Liver (tissue), 9 donors: ENCODE data around the gene PCDH9. TPM values are rescaled to one million over a fixed set of nuclear protein-coding genes. Genes with fewer than 3 reads are reported as not detected.

Experiments used
- DNase-seq: peaks from one replicate; pipeline ENCODE4 v3.0.0-alpha.2; 2017; ENCODE audit warnings: low spot score
- H3K27ac ChIP-seq, 2 donors: one replicate each; pipeline ENCODE4 v1.7.0; 2013; ENCODE audit warnings: inconsistent platforms in 2 of 2, low read length in 2 of 2, control low read depth in 1 of 2, low read depth in 1 of 2, mild to moderate bottlenecking in 1 of 2
- H3K27me3 ChIP-seq, 4 donors: one replicate each; pipeline versions ENCODE4 v1.6.1 to v1.7.0; 2013; ENCODE audit warnings: low read length in 3 of 4, inconsistent platforms in 1 of 4, mild to moderate bottlenecking in 1 of 4, moderate library complexity in 1 of 4; ENCODE audit not compliant: control insufficient read depth in 4 of 4, insufficient read depth in 4 of 4
- H3K36me3 ChIP-seq, 4 donors: one replicate each; pipeline versions ENCODE4 v1.6.1 to v1.7.0; 2013; ENCODE audit warnings: low read length in 3 of 4, mild to moderate bottlenecking in 3 of 4, low read depth in 1 of 4, moderate library complexity in 1 of 4; ENCODE audit not compliant: control insufficient read depth in 4 of 4, insufficient read depth in 3 of 4
- H3K4me1 ChIP-seq, 4 donors: one replicate each; pipeline versions ENCODE4 v1.6.1 to v1.7.0; 2013; ENCODE audit warnings: low read length in 3 of 4, mild to moderate bottlenecking in 3 of 4, moderate library complexity in 1 of 4; ENCODE audit not compliant: control insufficient read depth in 4 of 4, insufficient read depth in 4 of 4
- H3K4me3 ChIP-seq, 3 donors: one replicate each; pipeline versions ENCODE4 v1.6.1 to v1.7.0; 2013; ENCODE audit warnings: low read length in 3 of 3, control low read depth in 1 of 3, low read depth in 1 of 3, mild to moderate bottlenecking in 1 of 3
- H3K9ac ChIP-seq, 2 donors: one replicate each; pipeline ENCODE4 v1.7.0; 2013; ENCODE audit warnings: low read length in 2 of 2, mild to moderate bottlenecking in 2 of 2, moderate library complexity in 2 of 2, control low read depth in 1 of 2, low read depth in 1 of 2
- H3K9me3 ChIP-seq, 4 donors: one replicate each; pipeline versions ENCODE4 v1.6.1 to v1.7.0; 2013; ENCODE audit warnings: low read length in 3 of 4; ENCODE audit not compliant: control insufficient read depth in 4 of 4
- EGR1 ChIP-seq, 2 donors: IDR thresholded peaks; 2 replicates each; pipeline ENCODE4 v1.6.1; 2016 to 2018; ENCODE audit warnings: antibody characterized with exemption in 2 of 2, low read depth in 2 of 2
- FOXA1 ChIP-seq: IDR thresholded peaks from 2 replicates; pipeline ENCODE4 v1.6.1; 2016; ENCODE audit warnings: antibody characterized with exemption
- FOXA2 ChIP-seq: IDR thresholded peaks from 2 replicates; pipeline ENCODE4 v1.6.1; 2016; ENCODE audit warnings: antibody characterized with exemption
- HNF4G ChIP-seq: IDR thresholded peaks from 2 replicates; pipeline ENCODE4 v1.6.1; 2016; ENCODE audit warnings: antibody characterized with exemption
- JUND ChIP-seq, 2 donors: IDR thresholded peaks; 2 replicates each; pipeline ENCODE4 v1.6.1; 2016; ENCODE audit warnings: antibody characterized with exemption in 2 of 2
- NR2F2 ChIP-seq: IDR thresholded peaks from 2 replicates; pipeline ENCODE4 v1.6.1; 2016; ENCODE audit warnings: antibody characterized with exemption
- RAD21 ChIP-seq, 2 donors: IDR thresholded peaks; 2 replicates each; pipeline ENCODE4 v1.6.1; 2016; ENCODE audit warnings: antibody characterized with exemption in 2 of 2, mild to moderate bottlenecking in 2 of 2
- RXRA ChIP-seq, 2 donors: IDR thresholded peaks; 2 replicates each; pipeline ENCODE4 v1.6.1; 2017 to 2018; ENCODE audit warnings: antibody characterized with exemption in 2 of 2, mild to moderate bottlenecking in 1 of 2
- SP1 ChIP-seq: IDR thresholded peaks from 2 replicates; pipeline ENCODE4 v1.6.1; 2018; ENCODE audit warnings: antibody characterized with exemption, mild to moderate bottlenecking
- TAF1 ChIP-seq: conservative IDR thresholded peaks from 2 replicates; pipeline ENCODE4 v1.6.1; 2016; ENCODE audit warnings: antibody characterized with exemption, mild to moderate bottlenecking
- YY1 ChIP-seq: IDR thresholded peaks from 2 replicates; pipeline ENCODE4 v1.6.1; 2016; ENCODE audit warnings: antibody characterized with exemption, mild to moderate bottlenecking
- WGBS: extraction: QIAGEN DNeasy Blood & Tissue Kit; methylation state at CpG from one replicate; pipeline ENCODE4 v1.1.7; 2013; 5-methylcytosine and 5-hydroxymethylcytosine counted together
- polyA plus RNA-seq, 2 donors: library from polyadenylated mRNA; stranded (reverse) in 1 of 2; unstranded in 1 of 2; fragments of 200-250 nt in 1 of 2; fragments of >200 nt in 1 of 2; fragmentation: Nextera tagmentation in 1 of 2; extraction: Ambion mirVana in 1 of 2; gene quantifications; one replicate each; pipeline versions ENCODE4 v1.2.1 to v1.2.3, GENCODE V29; 2013 to 2015
- total RNA-seq, 2 donors: library from RNA; depleted of rRNA; stranded (reverse); fragments of >200 nt; gene quantifications; one replicate each; pipeline ENCODE4 v1.2.3, GENCODE V29; 2014
- TF ChIP-seq, protein P1 (sequence below): IDR thresholded peaks from 2 replicates; pipeline ENCODE4 v1.6.1; 2016; ENCODE audit warnings: antibody characterized with exemption
- TF ChIP-seq, protein P2 (sequence below): IDR thresholded peaks from 2 replicates; pipeline ENCODE4 v1.6.1; 2016; ENCODE audit warnings: antibody characterized with exemption, mild to moderate bottlenecking
- TF ChIP-seq, protein P3 (sequence below): fragments of 150-350 bp; IDR thresholded peaks from 2 replicates; pipeline ENCODE4 v1.5.1; 2017; ENCODE audit warnings: improper control_type of control experiment, low read depth, low read length; ENCODE audit not compliant: missing input control
- TF ChIP-seq, protein P4 (sequence below): IDR thresholded peaks from 2 replicates; pipeline ENCODE4 v1.6.1; 2016; ENCODE audit warnings: antibody characterized with exemption
- TF ChIP-seq, protein P5 (sequence below): IDR thresholded peaks from 2 replicates; pipeline ENCODE4 v1.6.1; 2016; ENCODE audit warnings: antibody characterized with exemption
- donor health status: healthy.
- donor health status: healthy.
- donor health status: healthy.
- donor health status: healthy.
- donor health status: healthy.

PCDH9 gene
- total and polyA plus RNA-seq, 4 donors, result 0.90 to 4.0 (median 2.2) TPM

DNA sequence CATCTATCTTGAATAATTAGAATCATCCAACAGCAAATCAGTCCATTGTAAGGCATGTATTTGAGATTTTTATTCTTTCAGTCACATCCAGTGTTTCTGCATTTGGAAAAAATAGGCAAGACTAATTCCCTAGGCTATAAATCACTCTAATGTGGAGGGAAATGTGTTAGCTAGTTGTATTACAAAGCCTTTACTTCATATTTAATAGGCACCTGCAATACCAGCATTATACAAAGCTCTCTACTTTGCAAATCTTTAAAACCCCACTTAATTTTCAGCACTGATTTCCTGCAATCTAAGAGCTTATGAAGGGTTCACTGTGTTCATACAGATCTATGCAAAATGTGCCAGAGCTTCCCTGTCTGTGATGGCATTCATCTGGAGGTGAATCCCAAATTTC lies 12.3 kb downstream of the PCDH9 start:
- H3K9ac ChIP-seq, result no peak overlapping the region
- TF ChIP-seq SP1, result no peak
- TF ChIP-seq EGR1 (IDR thresholded peaks at IDR 0.05; ENCODE audit: low read depth in 2 of 2), result no peak
- no peak for TF ChIP-seq YY1
- TF ChIP-seq, protein P1, sequence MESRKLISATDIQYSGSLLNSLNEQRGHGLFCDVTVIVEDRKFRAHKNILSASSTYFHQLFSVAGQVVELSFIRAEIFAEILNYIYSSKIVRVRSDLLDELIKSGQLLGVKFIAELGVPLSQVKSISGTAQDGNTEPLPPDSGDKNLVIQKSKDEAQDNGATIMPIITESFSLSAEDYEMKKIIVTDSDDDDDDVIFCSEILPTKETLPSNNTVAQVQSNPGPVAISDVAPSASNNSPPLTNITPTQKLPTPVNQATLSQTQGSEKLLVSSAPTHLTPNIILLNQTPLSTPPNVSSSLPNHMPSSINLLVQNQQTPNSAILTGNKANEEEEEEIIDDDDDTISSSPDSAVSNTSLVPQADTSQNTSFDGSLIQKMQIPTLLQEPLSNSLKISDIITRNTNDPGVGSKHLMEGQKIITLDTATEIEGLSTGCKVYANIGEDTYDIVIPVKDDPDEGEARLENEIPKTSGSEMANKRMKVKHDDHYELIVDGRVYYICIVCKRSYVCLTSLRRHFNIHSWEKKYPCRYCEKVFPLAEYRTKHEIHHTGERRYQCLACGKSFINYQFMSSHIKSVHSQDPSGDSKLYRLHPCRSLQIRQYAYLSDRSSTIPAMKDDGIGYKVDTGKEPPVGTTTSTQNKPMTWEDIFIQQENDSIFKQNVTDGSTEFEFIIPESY, result no peak
- TF ChIP-seq, protein P2, sequence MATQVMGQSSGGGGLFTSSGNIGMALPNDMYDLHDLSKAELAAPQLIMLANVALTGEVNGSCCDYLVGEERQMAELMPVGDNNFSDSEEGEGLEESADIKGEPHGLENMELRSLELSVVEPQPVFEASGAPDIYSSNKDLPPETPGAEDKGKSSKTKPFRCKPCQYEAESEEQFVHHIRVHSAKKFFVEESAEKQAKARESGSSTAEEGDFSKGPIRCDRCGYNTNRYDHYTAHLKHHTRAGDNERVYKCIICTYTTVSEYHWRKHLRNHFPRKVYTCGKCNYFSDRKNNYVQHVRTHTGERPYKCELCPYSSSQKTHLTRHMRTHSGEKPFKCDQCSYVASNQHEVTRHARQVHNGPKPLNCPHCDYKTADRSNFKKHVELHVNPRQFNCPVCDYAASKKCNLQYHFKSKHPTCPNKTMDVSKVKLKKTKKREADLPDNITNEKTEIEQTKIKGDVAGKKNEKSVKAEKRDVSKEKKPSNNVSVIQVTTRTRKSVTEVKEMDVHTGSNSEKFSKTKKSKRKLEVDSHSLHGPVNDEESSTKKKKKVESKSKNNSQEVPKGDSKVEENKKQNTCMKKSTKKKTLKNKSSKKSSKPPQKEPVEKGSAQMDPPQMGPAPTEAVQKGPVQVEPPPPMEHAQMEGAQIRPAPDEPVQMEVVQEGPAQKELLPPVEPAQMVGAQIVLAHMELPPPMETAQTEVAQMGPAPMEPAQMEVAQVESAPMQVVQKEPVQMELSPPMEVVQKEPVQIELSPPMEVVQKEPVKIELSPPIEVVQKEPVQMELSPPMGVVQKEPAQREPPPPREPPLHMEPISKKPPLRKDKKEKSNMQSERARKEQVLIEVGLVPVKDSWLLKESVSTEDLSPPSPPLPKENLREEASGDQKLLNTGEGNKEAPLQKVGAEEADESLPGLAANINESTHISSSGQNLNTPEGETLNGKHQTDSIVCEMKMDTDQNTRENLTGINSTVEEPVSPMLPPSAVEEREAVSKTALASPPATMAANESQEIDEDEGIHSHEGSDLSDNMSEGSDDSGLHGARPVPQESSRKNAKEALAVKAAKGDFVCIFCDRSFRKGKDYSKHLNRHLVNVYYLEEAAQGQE, result no peak
- no peak for TF ChIP-seq RAD21 (IDR thresholded peaks at IDR 0.05)
- no peak for TF ChIP-seq JUND (IDR thresholded peaks at IDR 0.05)
- TF ChIP-seq TAF1, result no peak

GRCh38 chr13:67216864-67217263 lies 13.3 kb downstream of the PCDH9 start:
- Histone ChIP-seq H3K9ac (no peak overlapping the region), H3K36me3 (no peaks in the 10 kb centered on the region), H3K4me3 (no peak overlapping the region), H3K9me3 (no peaks in the 10 kb centered on the region), H3K27ac (no peak overlapping the region), H3K4me1 (peaks cover 0 to 4% (median 0%) of the 10 kb centered on the region in 4 donors), H3K27me3 (no peaks in the 10 kb centered on the region)
- 85% methylated on average over 4 of the region's 4 CpGs for WGBS
- TF ChIP-seq NR2F2 (no peak), JUND (IDR thresholded peaks at IDR 0.05) (no peak), RAD21 (IDR thresholded peaks at IDR 0.05) (no peak), SP1 (no peak), FOXA2 (no peak), RXRA (IDR thresholded peaks at IDR 0.05) (no peak), HNF4G (no peak), FOXA1 (no peak), TAF1 (no peak)
- TF ChIP-seq, protein P3, sequence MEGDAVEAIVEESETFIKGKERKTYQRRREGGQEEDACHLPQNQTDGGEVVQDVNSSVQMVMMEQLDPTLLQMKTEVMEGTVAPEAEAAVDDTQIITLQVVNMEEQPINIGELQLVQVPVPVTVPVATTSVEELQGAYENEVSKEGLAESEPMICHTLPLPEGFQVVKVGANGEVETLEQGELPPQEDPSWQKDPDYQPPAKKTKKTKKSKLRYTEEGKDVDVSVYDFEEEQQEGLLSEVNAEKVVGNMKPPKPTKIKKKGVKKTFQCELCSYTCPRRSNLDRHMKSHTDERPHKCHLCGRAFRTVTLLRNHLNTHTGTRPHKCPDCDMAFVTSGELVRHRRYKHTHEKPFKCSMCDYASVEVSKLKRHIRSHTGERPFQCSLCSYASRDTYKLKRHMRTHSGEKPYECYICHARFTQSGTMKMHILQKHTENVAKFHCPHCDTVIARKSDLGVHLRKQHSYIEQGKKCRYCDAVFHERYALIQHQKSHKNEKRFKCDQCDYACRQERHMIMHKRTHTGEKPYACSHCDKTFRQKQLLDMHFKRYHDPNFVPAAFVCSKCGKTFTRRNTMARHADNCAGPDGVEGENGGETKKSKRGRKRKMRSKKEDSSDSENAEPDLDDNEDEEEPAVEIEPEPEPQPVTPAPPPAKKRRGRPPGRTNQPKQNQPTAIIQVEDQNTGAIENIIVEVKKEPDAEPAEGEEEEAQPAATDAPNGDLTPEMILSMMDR, result no peak
- TF ChIP-seq, protein P4, sequence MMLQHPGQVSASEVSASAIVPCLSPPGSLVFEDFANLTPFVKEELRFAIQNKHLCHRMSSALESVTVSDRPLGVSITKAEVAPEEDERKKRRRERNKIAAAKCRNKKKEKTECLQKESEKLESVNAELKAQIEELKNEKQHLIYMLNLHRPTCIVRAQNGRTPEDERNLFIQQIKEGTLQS, result no peak
- TF ChIP-seq, protein P5, sequence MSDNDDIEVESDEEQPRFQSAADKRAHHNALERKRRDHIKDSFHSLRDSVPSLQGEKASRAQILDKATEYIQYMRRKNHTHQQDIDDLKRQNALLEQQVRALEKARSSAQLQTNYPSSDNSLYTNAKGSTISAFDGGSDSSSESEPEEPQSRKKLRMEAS, result no peak
- TF ChIP-seq, protein P1, result no peak
- TF ChIP-seq, protein P2, result no peak
- DNase-seq, result no peak

More for the DNA sequence above, 12.3 kb downstream of the PCDH9 start:
- Histone ChIP-seq H3K9me3 (no peaks in the 10 kb centered on the region), H3K36me3 (no peaks in the 10 kb centered on the region), H3K27ac (no peak overlapping the region), H3K27me3 (no peaks in the 10 kb centered on the region), H3K4me1 (peaks cover 0 to 4% (median 0%) of the 10 kb centered on the region in 4 donors), H3K4me3 (no peak overlapping the region)
- DNase-seq, result no peak
